IMR-90 (cell line): Measurements from ENCODE around the gene CYYR1. TPM values are rescaled to one million over a fixed set of nuclear protein-coding genes. Genes with fewer than 3 reads are reported as not detected.

Experiments used
- ATAC-seq: fragments of 200-7000 bp; cut with Tn5 transposase; 2 replicates; pipeline ENCODE4 v1.9.1; 2020; ENCODE audit warnings: low read depth, mild to moderate bottlenecking, moderate library complexity
- BruUV-seq: library from RNA; stranded (reverse); fragments of 400-500 nt; replicated peaks from 2 replicates; lab custom pipeline; 2021; lab: Mats Ljungman, UMichigan
- CTCF ChIA-PET: fragments of 300-600 bp; formaldehyde crosslinking; extraction: SDS; loops from one replicate; lab custom pipeline; 2021; ENCODE audit warnings: antibody characterized with exemption; lab: Yijun Ruan, JAX
- POLR2A ChIA-PET: fragments of 300-600 bp; sonication (Branson Sonifier 250); formaldehyde crosslinking; loops from one replicate; lab custom pipeline; 2022; ENCODE audit warnings: antibody characterized with exemption; ENCODE audit not compliant: unreplicated experiment; lab: Charles Lee
- DNase-seq: peaks from one replicate; pipeline ENCODE4 v3.0.0; 2013
- H2AFZ ChIP-seq: replicated peaks from 2 replicates; pipeline ENCODE3; 2013; ENCODE audit warnings: low read length, mild to moderate bottlenecking; ENCODE audit not compliant: poor library complexity
- H2AK5ac ChIP-seq: 2 replicates; pipeline ENCODE4 v1.6.1; 2013; ENCODE audit warnings: low read depth, low read length, inconsistent platforms
- H2AK9ac ChIP-seq: replicated peaks from 2 replicates; pipeline ENCODE3; 2013; ENCODE audit warnings: mild to moderate bottlenecking, low read depth, low read length, moderate library complexity; ENCODE audit not compliant: poor library complexity
- H2BK120ac ChIP-seq: 2 replicates; pipeline ENCODE4 v1.6.1; 2013; ENCODE audit warnings: low read depth, low read length, inconsistent platforms
- H2BK15ac ChIP-seq: 3 replicates; pipeline ENCODE4 v1.6.1; 2013; ENCODE audit warnings: low read depth, low read length, inconsistent platforms
- H2BK20ac ChIP-seq: 2 replicates; pipeline ENCODE4 v1.6.1; 2013; ENCODE audit warnings: low read depth, mild to moderate bottlenecking, inconsistent platforms, low read length, moderate library complexity
- H2BK5ac ChIP-seq: 2 replicates; pipeline ENCODE4 v1.6.1; 2013; ENCODE audit warnings: mild to moderate bottlenecking, low read depth, low read length, inconsistent platforms; ENCODE audit not compliant: poor library complexity, severe bottlenecking
- H3K14ac ChIP-seq: replicated peaks from 2 replicates; pipeline ENCODE4 v1.6.1; 2013; ENCODE audit warnings: low read depth, low read length, inconsistent platforms
- H3K18ac ChIP-seq: 2 replicates; pipeline ENCODE4 v1.6.1; 2013; ENCODE audit warnings: low read depth, low read length, control low read depth
- H3K23ac ChIP-seq: 2 replicates; pipeline ENCODE4 v1.6.1; 2013; ENCODE audit warnings: low read depth, low read length, inconsistent platforms
- H3K27ac ChIP-seq: 2 replicates; pipeline ENCODE4 v1.5.1; 2013; ENCODE audit warnings: mild to moderate bottlenecking, control low read depth, low read length; ENCODE audit not compliant: insufficient read depth
- H3K27me3 ChIP-seq: 2 replicates; pipeline ENCODE4 v1.6.1; 2013; ENCODE audit warnings: low read length; ENCODE audit not compliant: control insufficient read depth, insufficient read depth
- H3K36me3 ChIP-seq: 2 replicates; pipeline ENCODE4 v1.6.1; 2013; ENCODE audit warnings: low read length, mixed read lengths; ENCODE audit not compliant: control insufficient read depth, insufficient read depth
- H3K4ac ChIP-seq: 2 replicates; pipeline ENCODE4 v1.6.1; 2013; ENCODE audit warnings: low read depth, low read length, inconsistent platforms
- H3K4me1 ChIP-seq: 2 replicates; pipeline ENCODE4 v1.6.1; 2013; ENCODE audit warnings: low read length, mixed read lengths; ENCODE audit not compliant: control insufficient read depth, insufficient read depth
- H3K4me2 ChIP-seq: 2 replicates; pipeline ENCODE4 v1.6.1; 2013; ENCODE audit warnings: low read depth, mild to moderate bottlenecking, control low read depth, low read length, moderate library complexity
- H3K4me3 ChIP-seq: 2 replicates; pipeline ENCODE4 v1.5.1; 2013; ENCODE audit warnings: low read depth, mild to moderate bottlenecking, control low read depth, low read length, moderate library complexity; ENCODE audit not compliant: insufficient read depth
- H3K56ac ChIP-seq: 2 replicates; pipeline ENCODE4 v1.6.1; 2013; ENCODE audit warnings: low read length, inconsistent platforms; ENCODE audit not compliant: insufficient read depth; ENCODE audit errors: extremely low read depth
- H3K79me1 ChIP-seq, 2 experiments: 2 replicates each; pipeline ENCODE4 v1.6.1; 2013; ENCODE audit warnings: low read length in 2 of 2, inconsistent platforms in 1 of 2, low read depth in 1 of 2
- H3K9ac ChIP-seq: 2 replicates; pipeline ENCODE4 v1.6.1; 2013; ENCODE audit warnings: low read depth, low read length, control low read depth
- H3K9me1 ChIP-seq: 2 replicates; pipeline ENCODE4 v1.6.1; 2013; ENCODE audit warnings: low read length, inconsistent platforms; ENCODE audit not compliant: insufficient read depth
- H3K9me3 ChIP-seq: 2 replicates; pipeline ENCODE4 v1.6.1; 2013; ENCODE audit warnings: low read length; ENCODE audit not compliant: control insufficient read depth, insufficient read depth
- H4K20me1 ChIP-seq: 2 replicates; pipeline ENCODE4 v1.6.1; 2013; ENCODE audit warnings: low read length, inconsistent platforms; ENCODE audit not compliant: insufficient read depth
- H4K5ac ChIP-seq: 2 replicates; pipeline ENCODE4 v1.6.1; 2013; ENCODE audit warnings: mild to moderate bottlenecking, low read depth, low read length, control low read depth
- H4K8ac ChIP-seq, 2 experiments: 2 replicates each; pipeline ENCODE4 v1.6.1; 2013; ENCODE audit warnings: low read depth in 2 of 2, low read length in 2 of 2, control low read depth in 1 of 2, inconsistent platforms in 1 of 2
- H4K91ac ChIP-seq: 2 replicates; pipeline ENCODE4 v1.6.1; 2013; ENCODE audit warnings: low read depth, low read length, inconsistent platforms; ENCODE audit not compliant: insufficient read depth
- CHD1 ChIP-seq: IDR thresholded peaks from 2 replicates; pipeline ENCODE4 v1.6.1; 2012; ENCODE audit warnings: low read depth, low read length, improper control_type of control experiment
- NFE2L2 ChIP-seq: fragments of 150-350 bp; IDR thresholded peaks from 2 replicates; pipeline ENCODE4 v1.6.1; 2016; ENCODE audit warnings: low read depth, mild to moderate bottlenecking, low read length
- POLR2A ChIP-seq: IDR thresholded peaks from 2 replicates; pipeline ENCODE4 v1.6.1; 2012; ENCODE audit warnings: mild to moderate bottlenecking, low read depth, low read length
- RCOR1 ChIP-seq: IDR thresholded peaks from 2 replicates; pipeline ENCODE4 v1.6.1; 2012; ENCODE audit warnings: mild to moderate bottlenecking, low read length, improper control_type of control experiment; ENCODE audit not compliant: insufficient replicate concordance
- RFX5 ChIP-seq: IDR thresholded peaks from 2 replicates; pipeline ENCODE4 v1.8.0; 2012; ENCODE audit warnings: low read depth, mild to moderate bottlenecking, low read length, moderate library complexity
- USF2 ChIP-seq: fragments of 150-350 bp; IDR thresholded peaks from 2 replicates; pipeline ENCODE4 v1.6.1; 2017; ENCODE audit warnings: mild to moderate bottlenecking, antibody characterized with exemption, low read length, low read depth
- dilution Hi-C: fragments of 300-500 bp; cut with HindIII; formaldehyde crosslinking; loops from one replicate; pipeline ENCODE4 v1.14.3; 2018; ENCODE audit warnings: low sequenced_read_pairs; ENCODE audit not compliant: unreplicated experiment
- in situ Hi-C: fragments of 300-500 bp; cut with MboI; formaldehyde crosslinking; loops from 3 replicates; pipeline ENCODE4 v1.14.3; 2019; ENCODE audit warnings: low sequenced_read_pairs, inconsistent platforms, mixed read lengths
- intact Hi-C: fragments of 100-400 bp; cut with micrococcal nuclease; formaldehyde crosslinking; loops from 2 replicates; pipeline ENCODE4 v1.10.0; 2022
- polyA plus RNA-seq, 3 experiments: library from polyadenylated mRNA; depleted of rRNA; stranded (reverse); fragments of >200 nt; gene quantifications; 2 replicates each; pipeline ENCODE4 v1.2.3, GENCODE V29; 2012; ENCODE audit warnings: low replicate concordance in 1 of 3
- total RNA-seq: library from RNA; depleted of rRNA; stranded (reverse); fragments of >200 nt; gene quantifications from 2 replicates; pipeline ENCODE4 v1.2.3, GENCODE V29; 2012
- TF ChIP-seq, protein P1 (sequence below): conservative IDR thresholded peaks from 2 replicates; pipeline ENCODE4 v1.5.1; 2012; ENCODE audit warnings: mild to moderate bottlenecking, low read depth, low read length, improper control_type of control experiment
- TF ChIP-seq, protein P2 (sequence below): fragments of 150-350 bp; IDR thresholded peaks from 2 replicates; pipeline ENCODE4 v1.6.1; 2016; ENCODE audit warnings: low read depth, mild to moderate bottlenecking, low read length, moderate library complexity, borderline replicate concordance

The CYYR1 gene
- total and polyA plus RNA-seq, 2 of the 4 experiments (the other 2 are of a cell fraction): not detected

DNA sequence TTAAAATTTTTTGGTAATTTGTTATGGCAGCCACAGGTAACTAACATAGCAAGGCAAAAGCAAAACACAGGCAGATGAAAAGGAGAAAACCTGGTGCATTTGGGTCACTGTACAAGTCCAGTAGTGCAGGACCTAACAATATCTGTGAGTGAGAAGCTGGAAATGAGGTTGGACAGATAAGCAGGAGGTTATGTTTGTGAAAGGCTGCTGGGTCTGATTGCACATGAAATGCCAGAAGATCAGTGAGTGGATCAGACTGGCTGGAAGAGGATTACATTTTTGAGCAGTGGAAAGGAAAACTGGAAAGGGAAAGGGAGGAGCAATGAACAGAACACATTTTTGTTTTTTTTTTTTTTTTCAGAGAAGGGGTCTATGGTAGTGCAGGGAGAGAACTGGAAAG is 73.6 kb downstream of the CYYR1 start:
- POLR2A ChIA-PET: no interaction called here
- Histone ChIP-seq H3K36me3 (no peaks in the 10 kb centered on the region), H4K91ac (no peak overlapping the region), H4K5ac (no peak overlapping the region), H2BK20ac (no peak overlapping the region), H3K27me3 (no peaks in the 10 kb centered on the region), H3K23ac (no peak overlapping the region), H3K9ac (no peak overlapping the region), H3K27ac (no peak overlapping the region), H3K4me3 (no peak overlapping the region), H2BK120ac (no peak overlapping the region), H2BK5ac (no peak overlapping the region), H4K8ac (no peak overlapping the region), H3K14ac (no peak overlapping the region), H3K4me1 (no peaks in the 10 kb centered on the region), H2AK5ac (no peak overlapping the region), H3K56ac (no peak overlapping the region), H3K79me1 (no peaks in the 10 kb centered on the region), H2AFZ (no peak overlapping the region), H3K4me2 (no peak overlapping the region), H3K9me1 (no peaks in the 10 kb centered on the region), H4K20me1 (no peaks in the 10 kb centered on the region), H3K4ac (no peak overlapping the region), H3K9me3 (no peaks in the 10 kb centered on the region), H2BK15ac (no peak overlapping the region), H3K18ac (no peak overlapping the region), H2AK9ac (no peak overlapping the region)
- no peak for DNase-seq
- dilution Hi-C loops: no loop called here
- BruUV-seq: no TSS peak
- CTCF ChIA-PET: no interaction called here
- intact Hi-C loops: no loop called here
- in situ Hi-C loops: no loop called here
- no peak for ATAC-seq
- TF ChIP-seq RFX5: no peak
- TF ChIP-seq, protein P1, sequence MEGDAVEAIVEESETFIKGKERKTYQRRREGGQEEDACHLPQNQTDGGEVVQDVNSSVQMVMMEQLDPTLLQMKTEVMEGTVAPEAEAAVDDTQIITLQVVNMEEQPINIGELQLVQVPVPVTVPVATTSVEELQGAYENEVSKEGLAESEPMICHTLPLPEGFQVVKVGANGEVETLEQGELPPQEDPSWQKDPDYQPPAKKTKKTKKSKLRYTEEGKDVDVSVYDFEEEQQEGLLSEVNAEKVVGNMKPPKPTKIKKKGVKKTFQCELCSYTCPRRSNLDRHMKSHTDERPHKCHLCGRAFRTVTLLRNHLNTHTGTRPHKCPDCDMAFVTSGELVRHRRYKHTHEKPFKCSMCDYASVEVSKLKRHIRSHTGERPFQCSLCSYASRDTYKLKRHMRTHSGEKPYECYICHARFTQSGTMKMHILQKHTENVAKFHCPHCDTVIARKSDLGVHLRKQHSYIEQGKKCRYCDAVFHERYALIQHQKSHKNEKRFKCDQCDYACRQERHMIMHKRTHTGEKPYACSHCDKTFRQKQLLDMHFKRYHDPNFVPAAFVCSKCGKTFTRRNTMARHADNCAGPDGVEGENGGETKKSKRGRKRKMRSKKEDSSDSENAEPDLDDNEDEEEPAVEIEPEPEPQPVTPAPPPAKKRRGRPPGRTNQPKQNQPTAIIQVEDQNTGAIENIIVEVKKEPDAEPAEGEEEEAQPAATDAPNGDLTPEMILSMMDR: no peak
- TF ChIP-seq POLR2A: no peak
- TF ChIP-seq RCOR1: no peak
- TF ChIP-seq, protein P2, sequence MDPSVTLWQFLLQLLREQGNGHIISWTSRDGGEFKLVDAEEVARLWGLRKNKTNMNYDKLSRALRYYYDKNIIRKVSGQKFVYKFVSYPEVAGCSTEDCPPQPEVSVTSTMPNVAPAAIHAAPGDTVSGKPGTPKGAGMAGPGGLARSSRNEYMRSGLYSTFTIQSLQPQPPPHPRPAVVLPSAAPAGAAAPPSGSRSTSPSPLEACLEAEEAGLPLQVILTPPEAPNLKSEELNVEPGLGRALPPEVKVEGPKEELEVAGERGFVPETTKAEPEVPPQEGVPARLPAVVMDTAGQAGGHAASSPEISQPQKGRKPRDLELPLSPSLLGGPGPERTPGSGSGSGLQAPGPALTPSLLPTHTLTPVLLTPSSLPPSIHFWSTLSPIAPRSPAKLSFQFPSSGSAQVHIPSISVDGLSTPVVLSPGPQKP: no peak
- no peak for TF ChIP-seq NFE2L2
- TF ChIP-seq USF2: no peak
- TF ChIP-seq CHD1: no peak
